ENCODE data around the gene IL18RAP.

- TF ChIP-seq CTCF (IDR thresholded peaks at IDR 0.05) (no peak), POLR2A (IDR thresholded peaks at IDR 0.05) (no peak)
Observed at GRCh38 chr2:102492006-102492405, 69.0 kb downstream of the IL18RAP start.
